ENCODE results near the gene ALDH3A1. TPM values are rescaled to one million over a fixed set of nuclear protein-coding genes. Genes with fewer than 3 reads are reported as not detected.
"Not testable (repeated sequence)": the region's sequence is repeated elsewhere in the genome, so short reads cannot be mapped to it uniquely, and the experiment has no call there.

Gene ALDH3A1
- total RNA-seq, 3 donors from 2014 or later = not detected

DNA sequence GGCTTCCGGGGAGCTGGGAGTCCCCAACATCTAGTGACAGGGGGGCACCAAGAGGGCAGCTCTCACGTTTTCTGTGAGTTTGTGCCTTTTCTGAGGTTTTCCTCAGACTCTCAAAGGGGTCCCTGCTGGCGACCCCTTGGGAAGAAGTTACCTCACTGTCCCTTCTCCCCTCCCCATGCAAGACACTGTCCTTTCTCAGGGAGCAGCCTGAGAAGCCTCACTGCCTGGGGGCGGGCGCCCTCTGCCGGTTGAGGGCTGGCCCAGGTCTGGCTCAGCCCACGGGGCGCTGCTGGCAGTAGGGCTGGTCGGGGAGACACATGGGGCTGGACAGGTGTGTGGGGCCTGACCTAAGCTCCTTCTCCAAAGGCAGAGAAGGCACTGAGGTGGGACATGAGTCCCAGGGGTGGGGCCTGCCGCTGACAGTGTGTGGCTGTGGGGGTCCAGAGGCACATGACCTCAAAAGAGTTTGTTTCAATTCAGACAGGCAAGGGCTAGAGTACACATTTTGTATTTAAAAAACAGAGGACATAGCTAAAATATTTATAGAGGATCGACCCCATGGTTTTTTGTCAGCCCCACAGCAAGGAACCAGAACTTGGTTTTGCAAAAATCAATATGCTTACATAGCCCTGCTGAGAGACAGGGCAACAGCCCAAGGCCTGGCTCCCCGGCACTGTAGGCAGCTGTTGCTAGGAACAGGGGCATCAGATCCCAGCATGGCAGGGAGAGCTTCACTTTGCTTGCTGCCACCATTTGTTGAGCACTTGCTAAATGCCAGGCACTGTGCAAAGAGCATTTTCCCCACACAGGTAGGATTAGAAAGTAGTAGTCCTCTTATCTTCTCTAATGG is 18.5 kb upstream of the ALDH3A1 start:
- H3K4me3 Mint-ChIP-seq = no peak overlapping the region
- H3K36me3 Mint-ChIP-seq (ENCODE audit: insufficient read depth) = no peaks in the 10 kb centered on the region
- DNase-seq = peak; percentile 77
- no peaks in the 10 kb centered on the region for H3K9me3 Mint-ChIP-seq
- peaks cover 39% of the 10 kb centered on the region for H3K4me1 Mint-ChIP-seq (ENCODE audit: low read depth)
- no peaks in the 10 kb centered on the region for H3K27me3 Mint-ChIP-seq (ENCODE audit: low read depth)
- peak; percentile 87 to 92 for ATAC-seq

DNA sequence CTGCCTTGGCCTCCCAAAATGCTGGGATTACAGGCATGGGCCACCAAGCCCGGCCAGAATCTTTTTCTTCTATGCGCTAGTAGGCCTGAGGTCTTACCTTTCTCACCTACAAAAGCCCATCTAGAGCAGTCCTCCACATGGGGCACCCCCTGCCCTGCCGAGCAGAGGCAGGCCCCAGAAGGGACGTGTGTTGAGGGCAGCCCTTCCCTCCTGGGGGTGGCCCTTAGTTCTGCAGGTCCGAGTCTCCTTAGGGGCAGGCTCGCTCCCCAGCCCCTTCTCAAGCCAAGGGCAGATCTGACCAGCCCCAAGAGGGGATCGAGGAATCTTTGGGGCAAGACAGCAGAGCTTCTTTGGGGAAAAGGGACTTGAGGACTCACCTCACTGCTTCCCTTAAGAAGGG is 17.9 kb upstream of the ALDH3A1 start:
- H3K4me3 Mint-ChIP-seq = no peak overlapping the region
- DNase-seq (no peak), ATAC-seq (no peak)
- H3K36me3 Mint-ChIP-seq (ENCODE audit: insufficient read depth) = no peaks in the 10 kb centered on the region
- no peaks in the 10 kb centered on the region for H3K27me3 Mint-ChIP-seq (ENCODE audit: low read depth)
- no peaks in the 10 kb centered on the region for H3K9me3 Mint-ChIP-seq
- peaks cover 33% of the 10 kb centered on the region for H3K4me1 Mint-ChIP-seq (ENCODE audit: low read depth)

DNA sequence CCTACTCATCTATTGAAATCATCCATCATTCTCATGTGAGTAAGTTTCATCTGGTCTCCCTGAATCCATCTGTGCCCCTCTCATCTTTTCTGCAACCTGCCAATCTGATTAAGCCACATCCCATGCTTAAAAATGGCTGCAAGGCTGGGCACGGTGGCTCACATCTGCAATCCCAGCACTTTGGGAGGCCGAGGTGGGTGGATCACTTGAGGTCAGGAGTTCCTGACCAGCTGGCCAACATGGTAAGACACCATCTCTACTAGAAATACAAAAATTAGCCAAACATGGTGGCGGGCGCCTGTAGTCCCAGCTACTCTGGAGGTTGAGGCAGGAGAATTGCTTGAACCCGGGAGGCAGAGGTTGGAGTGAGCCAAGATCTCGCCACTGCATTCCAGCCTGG is 15.9 kb upstream of the ALDH3A1 start:
- not testable (repeated sequence) for H3K27me3 Mint-ChIP-seq (ENCODE audit: low read depth); H3K4me3 Mint-ChIP-seq; ATAC-seq; DNase-seq; H3K9me3 Mint-ChIP-seq; H3K36me3 Mint-ChIP-seq (ENCODE audit: insufficient read depth)
- H3K4me1 Mint-ChIP-seq (ENCODE audit: low read depth) = peaks cover 19% of the 10 kb centered on the region

DNA sequence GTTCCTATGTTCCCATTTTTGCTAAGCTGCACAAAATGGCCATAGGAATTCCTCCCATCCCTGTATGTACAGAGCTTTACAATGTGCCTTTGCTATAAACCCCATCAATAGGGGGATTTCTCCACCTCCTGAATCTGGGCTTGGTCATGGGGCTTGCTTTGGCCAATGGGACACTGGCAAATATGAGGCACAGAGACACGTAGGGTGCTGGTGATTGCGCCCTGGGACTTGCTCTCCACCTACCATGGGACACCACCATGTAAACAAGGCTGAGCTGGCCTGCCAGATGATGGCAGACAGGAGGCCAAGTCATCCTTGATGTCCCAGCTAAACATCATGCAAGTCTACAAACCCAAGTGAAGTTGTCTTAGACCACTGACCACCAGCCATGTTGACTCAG is 15.3 kb upstream of the ALDH3A1 start:
- Mint-ChIP-seq H3K36me3 (ENCODE audit: insufficient read depth) (no peaks in the 10 kb centered on the region), H3K4me3 (no peak overlapping the region), H3K4me1 (ENCODE audit: low read depth) (peaks cover 16% of the 10 kb centered on the region), H3K27me3 (ENCODE audit: low read depth) (no peaks in the 10 kb centered on the region), H3K9me3 (no peaks in the 10 kb centered on the region)
- DNase-seq (no peak), ATAC-seq (no peak)

DNA sequence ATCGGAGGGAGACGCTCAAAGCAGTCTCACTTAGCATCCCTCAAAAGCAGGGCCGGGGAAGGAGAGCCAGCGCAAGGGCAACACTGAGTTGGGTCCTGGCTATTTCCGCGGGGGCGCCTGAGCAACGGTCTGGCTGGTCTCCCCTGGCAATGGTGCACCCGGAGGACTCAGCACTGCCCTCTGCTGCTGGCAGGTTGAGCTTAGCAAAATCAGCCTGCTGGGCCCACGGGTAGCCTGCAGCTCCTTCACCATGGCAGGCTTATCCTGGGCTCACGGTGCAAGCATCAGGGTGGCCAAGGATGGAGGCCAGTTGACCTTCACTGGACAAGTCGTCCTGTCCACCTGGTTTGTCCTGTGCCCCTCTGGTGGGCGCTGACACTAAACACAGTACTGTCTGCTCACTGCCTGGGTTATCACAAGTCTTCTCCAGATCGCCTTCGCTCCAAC is 14.4 kb upstream of the ALDH3A1 start:
- DNase-seq (peak; percentile 59), ATAC-seq (peak; percentile 51 to 77)
- Mint-ChIP-seq H3K9me3 (no peaks in the 10 kb centered on the region), H3K27me3 (ENCODE audit: low read depth) (no peaks in the 10 kb centered on the region), H3K4me3 (no peak overlapping the region), H3K36me3 (ENCODE audit: insufficient read depth) (no peaks in the 10 kb centered on the region), H3K4me1 (ENCODE audit: low read depth) (peaks cover 8% of the 10 kb centered on the region)

DNA sequence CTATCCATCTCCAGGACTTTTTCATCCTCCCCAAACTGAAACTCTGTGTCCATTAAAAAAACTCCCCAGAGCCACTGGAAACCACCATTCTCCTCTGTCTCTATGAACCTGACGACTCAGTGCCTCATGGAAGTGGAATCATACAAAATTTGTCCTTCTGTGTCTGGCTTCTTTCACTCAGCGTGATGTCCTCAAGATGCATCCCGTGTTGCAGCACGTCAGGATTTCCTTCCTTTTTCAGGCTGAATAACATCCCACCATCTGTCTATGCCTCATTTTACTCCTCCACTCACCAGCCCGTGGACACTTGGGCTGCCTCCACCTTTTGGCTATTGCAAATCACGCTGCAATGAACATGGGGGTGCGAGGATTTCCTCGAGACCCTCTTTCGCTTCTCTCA is 12.6 kb upstream of the ALDH3A1 start:
- H3K36me3 Mint-ChIP-seq (ENCODE audit: insufficient read depth) = no peaks in the 10 kb centered on the region
- peaks cover 2% of the 10 kb centered on the region for H3K27me3 Mint-ChIP-seq (ENCODE audit: low read depth)
- no peak for ATAC-seq
- no peak for DNase-seq
- H3K9me3 Mint-ChIP-seq = no peaks in the 10 kb centered on the region
- peaks cover under 1% of the 10 kb centered on the region for H3K4me1 Mint-ChIP-seq (ENCODE audit: low read depth)
- H3K4me3 Mint-ChIP-seq = no peak overlapping the region

DNA sequence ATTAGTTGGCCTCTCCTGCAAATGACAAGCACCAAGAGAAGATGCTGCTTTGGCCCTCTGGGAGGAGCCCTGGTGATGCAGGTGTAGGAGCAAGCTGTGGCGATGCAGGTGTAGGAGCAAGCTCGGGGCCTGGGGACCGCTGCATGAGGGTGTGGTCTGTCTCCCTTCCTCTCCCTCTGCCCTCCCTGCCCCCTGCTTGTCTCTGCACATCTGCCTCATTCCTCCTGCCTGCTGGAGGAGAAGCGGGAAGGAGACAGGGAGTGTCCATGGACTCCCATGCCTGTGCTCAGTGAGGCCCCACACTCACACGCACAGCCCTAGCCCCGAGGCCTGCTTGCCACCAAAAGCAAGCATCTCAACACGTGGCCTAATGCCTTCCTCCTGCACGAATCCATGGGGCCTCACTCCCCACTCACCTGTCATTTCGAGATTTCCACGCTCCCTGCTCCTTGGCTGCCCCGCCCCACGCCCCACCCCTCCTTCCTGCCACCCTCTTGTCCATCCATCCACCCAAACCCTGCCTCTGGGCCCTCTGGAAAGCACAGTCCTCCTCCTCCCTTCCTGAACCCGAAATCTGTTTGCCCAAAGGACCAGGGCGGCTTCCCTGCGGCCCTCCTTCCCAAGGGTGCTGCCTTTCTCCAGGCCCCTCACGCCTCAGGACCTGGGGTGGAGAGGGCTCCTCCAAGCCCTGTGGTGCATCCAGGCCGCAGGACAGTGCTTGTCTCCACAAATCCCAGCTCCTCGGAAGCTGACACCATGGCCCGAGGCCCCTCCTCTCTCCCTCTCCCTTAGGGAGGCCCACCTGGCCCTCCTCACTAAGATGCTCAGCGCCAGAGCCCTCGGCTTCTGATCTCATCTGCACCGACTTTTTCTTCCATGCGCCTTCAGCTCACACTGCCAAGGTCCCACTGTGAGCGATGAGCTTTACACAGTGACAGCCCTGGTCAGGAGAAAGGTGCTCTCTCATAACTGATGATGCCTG is 11.8 kb upstream of the ALDH3A1 start:
- H3K4me1 Mint-ChIP-seq (ENCODE audit: low read depth) = peaks cover 2% of the 10 kb centered on the region
- ATAC-seq (no peak), DNase-seq (no peak)
- no peaks in the 10 kb centered on the region for H3K36me3 Mint-ChIP-seq (ENCODE audit: insufficient read depth)
- H3K9me3 Mint-ChIP-seq = no peaks in the 10 kb centered on the region
- H3K4me3 Mint-ChIP-seq = no peak overlapping the region
- H3K27me3 Mint-ChIP-seq (ENCODE audit: low read depth) = peaks cover 2% of the 10 kb centered on the region

DNA sequence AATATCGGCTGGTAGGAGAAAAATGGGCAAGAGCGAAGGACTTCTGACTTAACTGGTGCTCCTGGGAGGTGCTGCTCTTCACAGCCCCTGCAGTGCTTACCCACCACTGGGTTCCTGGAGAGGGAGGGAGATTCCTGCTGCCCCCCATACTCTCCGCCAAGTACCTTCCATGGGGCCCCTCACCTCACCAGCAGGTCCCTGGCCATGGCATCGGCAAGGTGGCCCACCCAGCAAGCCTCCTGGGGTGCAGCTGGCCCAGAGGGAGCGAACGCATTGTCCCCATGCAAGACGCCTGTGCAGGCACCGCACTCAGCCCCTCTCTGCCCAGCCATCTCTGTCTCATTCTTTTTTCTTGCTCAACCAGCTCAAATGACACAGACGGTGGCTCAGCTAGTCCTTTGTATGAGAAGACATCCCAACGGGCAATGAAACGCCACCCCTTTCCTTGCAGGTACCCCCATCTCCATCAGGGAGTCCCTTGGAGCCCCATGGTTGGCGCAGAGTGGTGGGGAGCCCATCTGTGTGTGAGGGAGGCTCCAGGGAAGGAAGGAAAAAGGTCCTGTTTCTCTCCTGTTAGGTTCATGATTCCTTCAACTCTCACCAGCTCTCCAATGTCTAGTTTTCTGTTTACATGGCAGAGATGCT is 9.6 kb upstream of the ALDH3A1 start:
- ATAC-seq = no peak
- Mint-ChIP-seq H3K4me3 (no peak overlapping the region), H3K4me1 (ENCODE audit: low read depth) (peaks cover 2% of the 10 kb centered on the region), H3K9me3 (no peaks in the 10 kb centered on the region), H3K27me3 (ENCODE audit: low read depth) (peaks cover 8% of the 10 kb centered on the region), H3K36me3 (ENCODE audit: insufficient read depth) (no peaks in the 10 kb centered on the region)
- DNase-seq = no peak

DNA sequence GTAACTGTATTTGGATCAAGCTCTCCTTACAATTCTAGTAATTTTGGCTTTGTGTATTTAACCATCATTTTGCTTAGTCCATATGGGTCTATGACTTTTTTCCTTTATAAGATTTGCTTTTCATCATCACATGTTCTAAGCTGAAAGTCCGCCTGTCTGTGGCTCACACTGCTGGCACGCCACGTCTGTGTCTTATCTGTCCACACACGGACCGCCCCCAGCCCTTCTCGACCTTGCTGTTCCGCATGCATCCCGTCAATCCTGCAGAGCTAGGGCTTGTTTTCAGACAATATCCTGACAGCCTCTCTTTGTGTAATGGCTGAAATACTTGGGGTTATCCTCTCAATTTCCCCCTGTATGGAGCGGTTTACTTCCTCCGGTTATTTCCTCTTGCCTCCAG is 8.4 kb upstream of the ALDH3A1 start:
- H3K4me3 Mint-ChIP-seq = no peak overlapping the region
- H3K4me1 Mint-ChIP-seq (ENCODE audit: low read depth) = peaks cover 2% of the 10 kb centered on the region
- DNase-seq (no peak), ATAC-seq (no peak)
- H3K9me3 Mint-ChIP-seq = no peaks in the 10 kb centered on the region
- H3K27me3 Mint-ChIP-seq (ENCODE audit: low read depth) = peaks cover 8% of the 10 kb centered on the region
- no peaks in the 10 kb centered on the region for H3K36me3 Mint-ChIP-seq (ENCODE audit: insufficient read depth)

DNA sequence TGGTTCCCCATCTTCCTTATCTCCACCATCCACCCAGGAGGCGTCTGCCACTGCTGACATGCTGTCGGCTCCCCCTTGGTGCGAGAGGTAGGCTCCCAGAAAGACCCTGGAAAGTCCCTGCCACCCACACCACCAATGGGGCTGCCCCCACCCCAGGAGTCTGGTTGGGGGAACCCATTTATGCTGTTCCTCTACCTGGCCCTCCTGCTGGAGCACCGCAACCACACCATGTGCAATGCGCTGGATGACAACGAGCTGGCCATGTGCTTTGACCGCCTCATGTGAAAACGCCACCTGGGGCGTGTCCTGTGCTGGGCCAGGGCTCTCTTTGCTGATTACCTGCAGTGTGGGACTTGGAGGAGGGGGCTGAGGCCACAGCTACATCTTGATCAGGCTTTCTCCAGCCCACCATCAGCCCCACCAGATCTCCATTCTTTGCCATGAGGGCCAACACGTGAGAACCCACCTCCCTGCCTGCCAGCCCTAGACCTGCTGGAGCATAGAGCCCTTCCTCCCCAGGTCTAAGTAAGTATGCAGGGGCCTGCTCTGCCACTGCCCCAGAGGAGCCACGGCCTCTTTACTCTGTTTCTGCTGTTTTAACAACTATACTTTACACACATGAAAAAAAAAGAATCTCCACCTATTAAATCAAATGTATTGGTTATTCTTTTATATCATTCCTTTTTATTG is 7.9 kb upstream of the ALDH3A1 start:
- no peak for DNase-seq
- H3K36me3 Mint-ChIP-seq (ENCODE audit: insufficient read depth) = no peaks in the 10 kb centered on the region
- no peak overlapping the region for H3K4me3 Mint-ChIP-seq
- peaks cover 2% of the 10 kb centered on the region for H3K4me1 Mint-ChIP-seq (ENCODE audit: low read depth)
- no peak for ATAC-seq
- peaks cover 8% of the 10 kb centered on the region for H3K27me3 Mint-ChIP-seq (ENCODE audit: low read depth)
- no peaks in the 10 kb centered on the region for H3K9me3 Mint-ChIP-seq

DNA sequence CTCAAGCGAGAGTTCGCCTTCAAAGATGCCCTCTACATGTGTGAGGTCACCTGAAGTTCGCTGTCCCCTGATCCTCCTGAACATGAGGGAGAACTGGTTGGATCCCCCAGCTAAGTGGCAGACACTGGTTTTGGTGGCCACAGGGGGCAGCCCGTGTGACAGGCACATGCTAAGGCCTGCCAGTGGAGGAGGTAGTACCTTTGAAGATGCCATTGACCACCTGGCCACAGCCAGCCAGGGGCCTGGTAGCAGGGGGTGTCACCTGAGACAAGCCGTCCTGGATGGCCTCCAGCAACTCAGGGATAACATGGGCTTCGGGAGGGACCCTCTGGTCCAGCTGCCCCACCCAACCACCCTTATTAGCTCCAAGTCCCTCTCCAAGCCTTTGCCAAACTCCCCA is 7.3 kb upstream of the ALDH3A1 start:
- Mint-ChIP-seq H3K36me3 (ENCODE audit: insufficient read depth) (no peaks in the 10 kb centered on the region), H3K4me1 (ENCODE audit: low read depth) (peaks cover 2% of the 10 kb centered on the region), H3K27me3 (ENCODE audit: low read depth) (peaks cover 8% of the 10 kb centered on the region), H3K4me3 (no peak overlapping the region), H3K9me3 (no peaks in the 10 kb centered on the region)
- DNase-seq (no peak), ATAC-seq (no peak)

DNA sequence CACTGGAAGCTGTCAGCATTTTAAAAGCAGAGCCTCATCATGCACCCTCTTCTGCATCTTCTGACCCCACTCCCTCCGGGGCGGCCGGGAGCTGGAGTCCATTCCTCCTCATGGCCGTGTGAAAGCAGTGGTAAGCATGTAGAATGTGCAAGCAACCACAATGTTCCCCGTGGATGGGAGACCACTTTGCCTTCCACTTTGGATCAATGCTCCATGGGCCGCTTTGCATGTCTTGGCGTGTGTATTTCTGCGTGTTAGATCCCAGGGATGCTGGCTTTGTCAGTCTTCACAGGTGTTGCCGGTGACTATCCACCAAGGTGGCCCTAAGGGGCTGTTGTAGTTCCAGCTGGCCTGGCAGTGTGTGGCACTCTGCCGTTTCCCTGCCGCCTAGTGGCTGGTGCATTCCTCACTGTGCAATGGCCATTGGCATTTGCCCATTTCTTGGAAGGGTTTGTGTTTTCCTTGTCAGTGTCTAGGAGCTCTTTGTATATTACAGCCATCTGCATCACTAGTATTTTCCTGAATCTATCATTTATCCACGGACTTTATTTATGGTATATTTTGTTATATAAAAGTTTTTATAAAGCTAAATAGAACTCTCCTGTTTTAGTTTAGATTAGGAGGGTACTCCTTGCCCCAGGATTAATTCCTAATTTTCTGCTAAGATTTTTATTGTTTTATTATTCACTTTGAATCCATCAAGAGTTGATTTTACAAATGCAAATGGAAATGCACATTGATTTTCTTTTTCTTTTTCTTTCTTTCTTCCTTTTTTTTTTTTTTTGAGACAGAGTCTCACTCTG is 5.8 kb upstream of the ALDH3A1 start:
- Mint-ChIP-seq H3K9me3 (no peaks in the 10 kb centered on the region), H3K36me3 (ENCODE audit: insufficient read depth) (no peaks in the 10 kb centered on the region), H3K4me1 (ENCODE audit: low read depth) (peaks cover 5% of the 10 kb centered on the region), H3K4me3 (no peak overlapping the region), H3K27me3 (ENCODE audit: low read depth) (peaks cover 13% of the 10 kb centered on the region)
- DNase-seq (no peak), ATAC-seq (no peak)

DNA sequence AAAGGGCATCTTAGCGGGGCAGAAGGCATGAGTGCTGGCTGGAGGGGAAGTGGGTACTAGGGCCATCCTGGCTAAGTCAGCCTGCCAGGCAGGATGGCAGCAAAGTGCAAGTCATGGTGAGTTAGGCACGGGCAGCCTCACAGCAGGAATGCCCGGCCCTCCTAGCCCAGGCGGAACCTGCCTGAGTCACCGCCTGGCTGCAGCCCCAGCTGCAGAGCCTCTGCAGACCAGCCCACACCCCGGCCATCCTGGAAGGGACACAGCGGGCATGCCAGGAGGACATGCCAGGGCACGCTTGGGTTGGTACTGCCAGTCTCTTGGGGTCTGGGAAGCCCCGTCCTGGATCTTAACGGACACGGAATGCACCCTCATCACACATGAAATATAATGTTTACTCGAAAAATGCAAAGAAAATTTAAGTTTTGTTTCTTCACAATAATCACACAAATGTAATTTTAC is 5.0 kb upstream of the ALDH3A1 start:
- ATAC-seq = no peak
- H3K4me3 Mint-ChIP-seq = no peak overlapping the region
- peaks cover 5% of the 10 kb centered on the region for H3K4me1 Mint-ChIP-seq (ENCODE audit: low read depth)
- H3K9me3 Mint-ChIP-seq = no peaks in the 10 kb centered on the region
- no peaks in the 10 kb centered on the region for H3K36me3 Mint-ChIP-seq (ENCODE audit: insufficient read depth)
- peaks cover 13% of the 10 kb centered on the region for H3K27me3 Mint-ChIP-seq (ENCODE audit: low read depth)
- no peak for DNase-seq
